Middle frontal gyrus (tissue), 1 donor: ENCODE results near the gene THSD4.

Source experiments
- DNase-seq: peaks from one replicate; pipeline ENCODE4 v3.0.0-alpha.2; 2015; ENCODE audit warnings: low spot score; ENCODE audit errors: extremely low spot score

Gene THSD4

GRCh38 chr15:71448688-71449114 is 333.4 kb downstream of the THSD4 start:
- peak; percentile 24 for DNase-seq

GRCh38 chr15:71449363-71449762 is 334.1 kb downstream of the THSD4 start:
- no peak for DNase-seq

- no peak for DNase-seq
Measured at GRCh38 chr15:71449956-71450355, 334.7 kb downstream of the THSD4 start.

DNA sequence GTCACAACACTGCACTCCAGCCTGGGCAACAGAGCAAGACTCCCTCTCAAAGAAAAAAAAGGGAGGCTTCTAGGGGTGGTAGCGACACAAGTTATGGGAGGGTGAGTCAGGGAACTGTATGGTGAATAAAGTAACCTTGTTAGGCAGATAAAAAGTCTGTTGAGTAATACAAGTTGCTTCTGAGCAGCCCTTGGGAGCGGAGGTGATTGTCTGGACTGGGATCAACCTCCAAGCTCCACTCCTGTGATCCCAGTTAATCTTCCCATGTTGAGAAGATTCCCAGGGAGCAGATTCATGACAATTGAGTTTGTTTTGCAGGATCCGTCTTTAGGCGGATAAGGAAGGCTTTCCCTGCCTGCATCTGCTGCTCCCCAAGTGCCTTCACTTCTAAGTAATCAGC is 335.9 kb downstream of the THSD4 start:
- DNase-seq: no peak

DNA sequence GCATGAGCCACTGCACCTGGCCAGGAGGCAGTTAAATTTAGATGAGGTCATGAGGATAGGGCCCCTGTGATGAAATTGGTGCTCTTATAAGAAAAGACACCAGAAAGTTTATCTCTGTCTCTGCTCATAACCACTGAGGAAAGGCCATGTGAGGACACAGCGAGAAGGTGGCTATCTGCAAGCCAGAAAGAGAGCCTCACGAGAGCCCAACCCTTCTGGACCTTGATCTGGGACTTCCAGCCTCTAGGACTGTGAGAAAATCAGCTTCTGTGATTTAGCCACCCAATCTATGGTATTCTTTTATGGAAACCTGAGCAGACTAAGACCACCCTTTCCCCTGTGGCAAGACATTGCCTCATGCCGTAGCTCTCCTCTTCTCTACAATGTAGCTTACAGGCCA is 337.6 kb downstream of the THSD4 start:
- no peak for DNase-seq

DNA sequence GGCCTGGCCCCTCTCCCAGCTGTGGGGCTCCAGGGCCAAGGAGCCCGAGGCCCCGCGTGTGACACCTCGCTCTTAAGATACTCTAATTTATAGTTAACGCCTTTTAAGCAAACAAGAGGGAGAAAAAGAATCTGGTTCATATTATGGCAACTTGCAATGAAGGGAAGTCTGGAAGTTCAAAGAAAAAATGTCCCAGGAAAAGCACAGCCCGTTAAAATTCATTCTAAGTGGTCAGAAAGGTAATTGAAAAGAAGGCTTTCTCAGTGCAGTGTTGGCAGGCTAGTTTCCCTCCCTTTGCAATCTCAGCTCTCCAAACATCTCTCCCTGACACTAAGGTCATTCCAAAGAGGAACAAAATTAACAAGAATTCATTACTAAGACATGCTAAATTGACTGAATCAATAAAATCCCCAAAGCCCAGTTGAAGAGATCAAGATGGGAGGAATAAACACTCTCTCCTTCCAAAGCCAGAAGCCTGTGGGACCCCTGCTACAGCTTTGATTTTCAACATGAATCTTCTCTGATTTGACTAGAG is 339.3 kb downstream of the THSD4 start:
- no peak for DNase-seq

DNA sequence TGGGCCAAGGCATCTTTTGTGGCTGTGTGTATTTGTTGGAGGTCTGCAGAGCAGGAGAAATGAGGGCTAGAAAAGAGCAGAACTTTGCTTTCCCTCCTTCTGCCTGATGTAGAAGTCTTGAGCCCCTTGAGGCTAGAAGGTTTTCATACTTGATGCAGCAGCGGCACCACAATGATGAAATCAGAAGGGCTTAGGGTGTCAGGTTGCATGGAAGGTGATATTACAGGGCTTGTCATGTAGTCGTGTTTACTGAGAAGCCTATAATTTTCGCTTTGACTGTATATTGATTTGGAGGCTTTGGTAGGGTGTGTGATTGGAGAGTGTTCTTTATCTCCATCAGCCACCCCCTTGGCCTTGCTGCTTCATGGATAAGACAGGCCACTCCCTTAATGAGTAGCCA is 339.8 kb downstream of the THSD4 start:
- DNase-seq: no peak

GRCh38 chr15:71455878-71456277 is 340.6 kb downstream of the THSD4 start:
- DNase-seq: no peak

- no peak for DNase-seq
Measured at GRCh38 chr15:71456362-71456761, 341.1 kb downstream of the THSD4 start.

DNA sequence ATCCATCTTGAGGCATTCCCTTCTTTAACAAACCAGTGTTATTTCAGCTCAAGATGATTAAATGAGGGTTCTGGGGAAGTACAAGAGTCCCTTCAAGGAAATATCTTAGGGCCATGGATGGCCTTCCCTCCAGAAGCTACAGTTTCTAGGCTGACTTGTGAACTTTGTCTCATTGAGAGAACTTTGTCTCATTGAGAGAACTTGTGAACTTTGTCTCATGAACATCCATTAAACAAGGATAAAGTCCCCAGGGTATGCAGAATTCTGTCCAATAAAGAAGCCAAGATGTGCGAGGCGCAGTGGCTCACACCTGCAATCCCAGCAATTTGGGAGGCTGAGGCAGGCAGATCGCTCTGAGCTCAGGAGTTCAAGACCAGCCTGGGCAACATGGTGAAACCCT is 341.5 kb downstream of the THSD4 start:
- no peak for DNase-seq

- no peak for DNase-seq
Measured at GRCh38 chr15:71458089-71458660, 342.9 kb downstream of the THSD4 start.

- DNase-seq: no peak
Measured at GRCh38 chr15:71461748-71462147, 346.5 kb downstream of the THSD4 start.

- DNase-seq: no peak
Measured at GRCh38 chr15:71462638-71463037, 347.4 kb downstream of the THSD4 start.

GRCh38 chr15:71463156-71463665 is 347.9 kb downstream of the THSD4 start:
- DNase-seq: no peak

DNA sequence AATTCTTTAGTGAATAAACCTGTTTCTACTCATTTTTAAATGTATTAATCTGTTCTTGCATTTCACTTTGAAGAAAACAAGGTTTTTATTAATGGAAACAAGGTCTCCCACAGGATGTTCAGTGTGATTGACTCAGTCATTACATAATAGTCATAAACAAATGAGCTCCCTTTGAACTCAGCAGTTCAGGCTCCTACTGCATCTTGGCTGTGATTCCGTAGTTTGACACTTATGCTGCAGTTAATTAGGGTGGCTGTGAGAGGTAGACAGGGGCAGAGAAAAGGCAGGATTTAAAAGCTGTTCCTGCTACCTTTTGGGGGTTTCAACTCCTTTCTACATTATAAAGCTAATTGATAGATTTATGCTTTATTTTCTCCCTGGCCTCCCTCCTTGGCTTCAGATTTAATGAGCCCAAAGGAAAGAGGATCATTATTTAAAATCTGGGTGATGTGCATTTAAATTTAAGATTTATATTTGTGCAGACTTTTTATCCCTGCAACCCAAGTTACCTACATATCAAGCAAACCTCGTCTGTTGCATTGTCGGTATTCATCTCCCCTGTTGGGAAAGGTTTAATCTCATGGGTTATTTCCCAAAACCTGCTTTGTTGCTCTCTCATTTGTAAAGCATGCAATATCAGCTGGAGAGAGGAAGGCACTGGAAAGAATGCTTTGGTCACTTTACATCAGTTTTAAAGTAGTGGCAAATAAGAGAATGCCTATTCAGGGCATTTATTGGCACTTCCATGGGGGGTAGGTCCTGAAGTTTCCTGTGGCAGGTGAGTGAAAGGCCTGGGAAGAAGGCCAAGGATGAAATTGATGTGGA is 350.1 kb downstream of the THSD4 start:
- no peak for DNase-seq

DNA sequence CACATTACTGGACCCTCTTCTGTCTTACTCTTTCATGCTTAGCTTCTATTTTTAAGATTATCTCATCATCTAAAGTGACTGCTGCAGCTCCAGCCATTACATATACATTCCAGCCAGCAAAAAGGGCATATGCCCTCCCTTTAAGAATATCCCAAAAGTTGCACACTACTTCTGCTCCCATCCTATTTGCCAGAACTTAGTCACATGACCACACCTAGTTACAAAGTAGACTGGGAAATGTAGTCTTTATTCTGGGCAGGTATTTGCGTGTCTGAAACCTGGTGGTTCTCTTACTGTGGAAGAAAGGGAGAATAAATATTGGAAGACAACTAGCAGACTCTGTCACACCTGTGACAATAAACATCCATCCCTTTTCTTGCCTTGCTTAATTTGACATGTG is 353.4 kb downstream of the THSD4 start:
- DNase-seq: no peak

GRCh38 chr15:71469413-71469812 is 354.1 kb downstream of the THSD4 start:
- DNase-seq: no peak

- DNase-seq: no peak
Measured at GRCh38 chr15:71471347-71471746, 356.1 kb downstream of the THSD4 start.

- DNase-seq: no peak
Measured at GRCh38 chr15:71472566-71472965, 357.3 kb downstream of the THSD4 start.

- no peak for DNase-seq
Measured at GRCh38 chr15:71473751-71474150, 358.5 kb downstream of the THSD4 start.

- no peak for DNase-seq
Measured at GRCh38 chr15:71476823-71477222, 361.6 kb downstream of the THSD4 start.

DNA sequence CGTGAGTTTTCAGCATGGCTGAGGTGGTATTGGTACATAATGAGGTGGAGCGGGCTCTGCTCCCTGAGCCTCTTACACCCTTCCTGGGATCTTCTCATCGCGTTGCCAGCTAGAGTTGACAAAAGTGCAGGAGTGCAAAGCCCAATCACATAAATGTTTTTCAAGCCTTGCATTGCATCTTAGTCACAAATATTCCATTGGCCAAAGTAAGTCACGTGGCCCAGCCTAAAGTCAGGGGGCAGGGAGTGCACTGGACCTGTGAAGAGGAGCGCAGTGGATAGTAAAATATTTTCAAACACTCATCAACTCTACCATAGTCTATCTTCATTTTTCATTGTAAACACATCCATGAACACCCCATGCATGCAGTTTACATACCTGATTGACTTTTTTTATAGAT is 365.3 kb downstream of the THSD4 start:
- DNase-seq: no peak

GRCh38 chr15:71484080-71484479 is 368.8 kb downstream of the THSD4 start:
- no peak for DNase-seq
